K562 (cell line): ENCODE results near the gene HSPA2. TPM values are rescaled to one million over a fixed set of nuclear protein-coding genes. Genes with fewer than 3 reads are reported as not detected.

Source experiments
- GABPB1 ChIP-seq: sonication (generic); formaldehyde crosslinking; IDR thresholded peaks from 2 replicates; pipeline ENCODE4 v1.8.0; 2022; ENCODE audit warnings: mild to moderate bottlenecking, missing genetic modification reagents
- TFAM ChIP-seq: fragments of 250-450 bp; sonication (Bioruptor Pico); conservative IDR thresholded peaks from 2 replicates; pipeline ENCODE4 v1.5.0; 2021; ENCODE audit warnings: mild to moderate bottlenecking, moderate library complexity
- polyA plus RNA-seq, 8 experiments: library from polyadenylated mRNA; depleted of rRNA in 4 of 8; stranded (reverse) in 5 of 8; unstranded in 3 of 8; fragments of >200 nt; fragmentation: Nextera tagmentation in 2 of 8; fragmentation: Illumina TruSeq in 1 of 8; extraction: Ambion mirVana in 2 of 8; extraction: Trizol in 1 of 8; gene quantifications; 2 replicates each; pipeline versions ENCODE4 v1.2.1 to v1.2.3, GENCODE V29; 2011 to 2014; ENCODE audit warnings: inconsistent platforms in 1 of 8, missing spikeins in 1 of 8
- total RNA-seq, 7 experiments: library from RNA; depleted of rRNA in 6 of 7; stranded (reverse); fragments of >200 nt in 6 of 7; fragmentation: Illumina TruSeq in 2 of 7; extraction: Trizol in 2 of 7; gene quantifications; 2 replicates each; pipeline versions ENCODE4 v1.2.1 to v1.2.3, GENCODE V29; 2011 to 2021; ENCODE audit warnings: low replicate concordance in 1 of 7
- TF ChIP-seq, protein P1 (sequence below): fragments of 450-650 bp; IDR thresholded peaks from 2 replicates; pipeline ENCODE4 v1.6.1; 2016; ENCODE audit warnings: mild to moderate bottlenecking, moderate library complexity
- TF ChIP-seq, protein P2 (sequence below): fragments of 200-800 bp; sonication (Bioruptor generic); IDR thresholded peaks from 2 replicates; pipeline ENCODE4 v1.6.1; 2017; ENCODE audit warnings: missing genetic modification characterization, missing compliant biosample characterization
- TF ChIP-seq, protein P3 (sequence below), 2 experiments: IDR thresholded peaks; 2 replicates each; pipeline ENCODE4 v1.6.1; 2012; ENCODE audit warnings: improper control_type of control experiment in 2 of 2, low read depth in 2 of 2, low read length in 2 of 2, borderline replicate concordance in 1 of 2

The HSPA2 gene
- total and polyA plus RNA-seq, 9 of the 15 experiments (the other 6 are each of a cell fraction or from before 2014, with no cell fraction given) = not detected

DNA sequence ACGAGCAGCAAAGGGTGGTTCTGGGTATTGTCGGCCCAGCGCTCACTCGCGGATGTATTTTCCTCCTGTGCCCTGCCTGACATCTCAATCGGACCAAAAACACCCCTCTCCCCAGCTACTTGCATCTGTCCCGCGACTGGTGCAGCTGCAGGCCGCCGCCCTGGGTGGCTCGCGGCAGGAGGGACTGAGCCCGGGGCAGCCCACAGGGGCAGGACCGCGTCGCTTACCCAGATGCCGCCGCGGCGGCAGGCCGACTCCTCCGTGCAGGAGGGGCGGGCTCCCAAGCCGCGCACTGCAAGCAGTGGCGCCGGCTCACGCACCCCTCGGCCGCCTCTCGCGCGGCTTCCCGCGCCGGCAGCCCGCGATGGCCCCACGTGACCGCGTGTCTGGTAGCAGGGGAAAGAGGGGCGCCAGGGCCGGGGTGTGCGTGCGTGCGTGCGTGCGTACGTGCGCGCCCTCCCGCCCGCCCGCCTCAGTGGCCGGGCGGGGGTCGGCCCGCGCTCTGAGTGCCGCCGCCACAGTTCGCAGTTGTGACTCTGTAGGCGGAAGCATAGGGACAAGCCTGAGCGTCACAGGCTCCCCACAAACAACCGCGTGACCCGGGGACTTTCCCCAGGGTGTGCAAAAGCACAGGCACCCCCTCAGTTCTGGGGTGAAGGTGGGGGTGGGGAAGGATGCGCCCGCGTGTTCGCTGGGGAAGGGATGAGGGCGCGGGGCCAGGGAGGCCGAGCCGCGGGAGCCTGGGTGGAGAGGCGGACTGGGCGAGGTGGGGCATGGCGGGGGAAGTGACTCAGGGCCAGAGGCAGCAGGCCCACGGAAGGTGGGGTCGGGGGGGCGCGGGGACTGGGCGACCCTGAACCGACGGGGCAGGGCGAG is 36.9 kb upstream of the HSPA2 start, which contains the start of gene ZBTB25 (continued):
- TF ChIP-seq TFAM (CRISPR knock-in tag) = no peak
- TF ChIP-seq, protein P1, sequence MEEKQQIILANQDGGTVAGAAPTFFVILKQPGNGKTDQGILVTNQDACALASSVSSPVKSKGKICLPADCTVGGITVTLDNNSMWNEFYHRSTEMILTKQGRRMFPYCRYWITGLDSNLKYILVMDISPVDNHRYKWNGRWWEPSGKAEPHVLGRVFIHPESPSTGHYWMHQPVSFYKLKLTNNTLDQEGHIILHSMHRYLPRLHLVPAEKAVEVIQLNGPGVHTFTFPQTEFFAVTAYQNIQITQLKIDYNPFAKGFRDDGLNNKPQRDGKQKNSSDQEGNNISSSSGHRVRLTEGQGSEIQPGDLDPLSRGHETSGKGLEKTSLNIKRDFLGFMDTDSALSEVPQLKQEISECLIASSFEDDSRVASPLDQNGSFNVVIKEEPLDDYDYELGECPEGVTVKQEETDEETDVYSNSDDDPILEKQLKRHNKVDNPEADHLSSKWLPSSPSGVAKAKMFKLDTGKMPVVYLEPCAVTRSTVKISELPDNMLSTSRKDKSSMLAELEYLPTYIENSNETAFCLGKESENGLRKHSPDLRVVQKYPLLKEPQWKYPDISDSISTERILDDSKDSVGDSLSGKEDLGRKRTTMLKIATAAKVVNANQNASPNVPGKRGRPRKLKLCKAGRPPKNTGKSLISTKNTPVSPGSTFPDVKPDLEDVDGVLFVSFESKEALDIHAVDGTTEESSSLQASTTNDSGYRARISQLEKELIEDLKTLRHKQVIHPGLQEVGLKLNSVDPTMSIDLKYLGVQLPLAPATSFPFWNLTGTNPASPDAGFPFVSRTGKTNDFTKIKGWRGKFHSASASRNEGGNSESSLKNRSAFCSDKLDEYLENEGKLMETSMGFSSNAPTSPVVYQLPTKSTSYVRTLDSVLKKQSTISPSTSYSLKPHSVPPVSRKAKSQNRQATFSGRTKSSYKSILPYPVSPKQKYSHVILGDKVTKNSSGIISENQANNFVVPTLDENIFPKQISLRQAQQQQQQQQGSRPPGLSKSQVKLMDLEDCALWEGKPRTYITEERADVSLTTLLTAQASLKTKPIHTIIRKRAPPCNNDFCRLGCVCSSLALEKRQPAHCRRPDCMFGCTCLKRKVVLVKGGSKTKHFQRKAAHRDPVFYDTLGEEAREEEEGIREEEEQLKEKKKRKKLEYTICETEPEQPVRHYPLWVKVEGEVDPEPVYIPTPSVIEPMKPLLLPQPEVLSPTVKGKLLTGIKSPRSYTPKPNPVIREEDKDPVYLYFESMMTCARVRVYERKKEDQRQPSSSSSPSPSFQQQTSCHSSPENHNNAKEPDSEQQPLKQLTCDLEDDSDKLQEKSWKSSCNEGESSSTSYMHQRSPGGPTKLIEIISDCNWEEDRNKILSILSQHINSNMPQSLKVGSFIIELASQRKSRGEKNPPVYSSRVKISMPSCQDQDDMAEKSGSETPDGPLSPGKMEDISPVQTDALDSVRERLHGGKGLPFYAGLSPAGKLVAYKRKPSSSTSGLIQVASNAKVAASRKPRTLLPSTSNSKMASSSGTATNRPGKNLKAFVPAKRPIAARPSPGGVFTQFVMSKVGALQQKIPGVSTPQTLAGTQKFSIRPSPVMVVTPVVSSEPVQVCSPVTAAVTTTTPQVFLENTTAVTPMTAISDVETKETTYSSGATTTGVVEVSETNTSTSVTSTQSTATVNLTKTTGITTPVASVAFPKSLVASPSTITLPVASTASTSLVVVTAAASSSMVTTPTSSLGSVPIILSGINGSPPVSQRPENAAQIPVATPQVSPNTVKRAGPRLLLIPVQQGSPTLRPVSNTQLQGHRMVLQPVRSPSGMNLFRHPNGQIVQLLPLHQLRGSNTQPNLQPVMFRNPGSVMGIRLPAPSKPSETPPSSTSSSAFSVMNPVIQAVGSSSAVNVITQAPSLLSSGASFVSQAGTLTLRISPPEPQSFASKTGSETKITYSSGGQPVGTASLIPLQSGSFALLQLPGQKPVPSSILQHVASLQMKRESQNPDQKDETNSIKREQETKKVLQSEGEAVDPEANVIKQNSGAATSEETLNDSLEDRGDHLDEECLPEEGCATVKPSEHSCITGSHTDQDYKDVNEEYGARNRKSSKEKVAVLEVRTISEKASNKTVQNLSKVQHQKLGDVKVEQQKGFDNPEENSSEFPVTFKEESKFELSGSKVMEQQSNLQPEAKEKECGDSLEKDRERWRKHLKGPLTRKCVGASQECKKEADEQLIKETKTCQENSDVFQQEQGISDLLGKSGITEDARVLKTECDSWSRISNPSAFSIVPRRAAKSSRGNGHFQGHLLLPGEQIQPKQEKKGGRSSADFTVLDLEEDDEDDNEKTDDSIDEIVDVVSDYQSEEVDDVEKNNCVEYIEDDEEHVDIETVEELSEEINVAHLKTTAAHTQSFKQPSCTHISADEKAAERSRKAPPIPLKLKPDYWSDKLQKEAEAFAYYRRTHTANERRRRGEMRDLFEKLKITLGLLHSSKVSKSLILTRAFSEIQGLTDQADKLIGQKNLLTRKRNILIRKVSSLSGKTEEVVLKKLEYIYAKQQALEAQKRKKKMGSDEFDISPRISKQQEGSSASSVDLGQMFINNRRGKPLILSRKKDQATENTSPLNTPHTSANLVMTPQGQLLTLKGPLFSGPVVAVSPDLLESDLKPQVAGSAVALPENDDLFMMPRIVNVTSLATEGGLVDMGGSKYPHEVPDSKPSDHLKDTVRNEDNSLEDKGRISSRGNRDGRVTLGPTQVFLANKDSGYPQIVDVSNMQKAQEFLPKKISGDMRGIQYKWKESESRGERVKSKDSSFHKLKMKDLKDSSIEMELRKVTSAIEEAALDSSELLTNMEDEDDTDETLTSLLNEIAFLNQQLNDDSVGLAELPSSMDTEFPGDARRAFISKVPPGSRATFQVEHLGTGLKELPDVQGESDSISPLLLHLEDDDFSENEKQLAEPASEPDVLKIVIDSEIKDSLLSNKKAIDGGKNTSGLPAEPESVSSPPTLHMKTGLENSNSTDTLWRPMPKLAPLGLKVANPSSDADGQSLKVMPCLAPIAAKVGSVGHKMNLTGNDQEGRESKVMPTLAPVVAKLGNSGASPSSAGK = peak; percentile 53; the same call in 1 of the 2 replicates
- TF ChIP-seq, protein P2, sequence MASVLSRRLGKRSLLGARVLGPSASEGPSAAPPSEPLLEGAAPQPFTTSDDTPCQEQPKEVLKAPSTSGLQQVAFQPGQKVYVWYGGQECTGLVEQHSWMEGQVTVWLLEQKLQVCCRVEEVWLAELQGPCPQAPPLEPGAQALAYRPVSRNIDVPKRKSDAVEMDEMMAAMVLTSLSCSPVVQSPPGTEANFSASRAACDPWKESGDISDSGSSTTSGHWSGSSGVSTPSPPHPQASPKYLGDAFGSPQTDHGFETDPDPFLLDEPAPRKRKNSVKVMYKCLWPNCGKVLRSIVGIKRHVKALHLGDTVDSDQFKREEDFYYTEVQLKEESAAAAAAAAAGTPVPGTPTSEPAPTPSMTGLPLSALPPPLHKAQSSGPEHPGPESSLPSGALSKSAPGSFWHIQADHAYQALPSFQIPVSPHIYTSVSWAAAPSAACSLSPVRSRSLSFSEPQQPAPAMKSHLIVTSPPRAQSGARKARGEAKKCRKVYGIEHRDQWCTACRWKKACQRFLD (CRISPR knock-in tag) = peak; percentile 85
- TF ChIP-seq, protein P3, sequence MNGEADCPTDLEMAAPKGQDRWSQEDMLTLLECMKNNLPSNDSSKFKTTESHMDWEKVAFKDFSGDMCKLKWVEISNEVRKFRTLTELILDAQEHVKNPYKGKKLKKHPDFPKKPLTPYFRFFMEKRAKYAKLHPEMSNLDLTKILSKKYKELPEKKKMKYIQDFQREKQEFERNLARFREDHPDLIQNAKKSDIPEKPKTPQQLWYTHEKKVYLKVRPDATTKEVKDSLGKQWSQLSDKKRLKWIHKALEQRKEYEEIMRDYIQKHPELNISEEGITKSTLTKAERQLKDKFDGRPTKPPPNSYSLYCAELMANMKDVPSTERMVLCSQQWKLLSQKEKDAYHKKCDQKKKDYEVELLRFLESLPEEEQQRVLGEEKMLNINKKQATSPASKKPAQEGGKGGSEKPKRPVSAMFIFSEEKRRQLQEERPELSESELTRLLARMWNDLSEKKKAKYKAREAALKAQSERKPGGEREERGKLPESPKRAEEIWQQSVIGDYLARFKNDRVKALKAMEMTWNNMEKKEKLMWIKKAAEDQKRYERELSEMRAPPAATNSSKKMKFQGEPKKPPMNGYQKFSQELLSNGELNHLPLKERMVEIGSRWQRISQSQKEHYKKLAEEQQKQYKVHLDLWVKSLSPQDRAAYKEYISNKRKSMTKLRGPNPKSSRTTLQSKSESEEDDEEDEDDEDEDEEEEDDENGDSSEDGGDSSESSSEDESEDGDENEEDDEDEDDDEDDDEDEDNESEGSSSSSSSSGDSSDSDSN (IDR thresholded peaks at IDR 0.05; ENCODE audit: borderline replicate concordance in 1 of 2, low read depth in 2 of 2, low read length in 2 of 2) = peak in 1 of 2 experiments; percentile 15; a peak in 1 of 4 replicates
- no peak for TF ChIP-seq GABPB1 (CRISPR knock-in tag)
